ENCODE data around the gene PNPLA6. TPM values are rescaled to one million over a fixed set of nuclear protein-coding genes. Genes with fewer than 3 reads are reported as not detected.

The PNPLA6 gene
- total RNA-seq, 1 experiment from 2014 or later = 176 TPM

DNA sequence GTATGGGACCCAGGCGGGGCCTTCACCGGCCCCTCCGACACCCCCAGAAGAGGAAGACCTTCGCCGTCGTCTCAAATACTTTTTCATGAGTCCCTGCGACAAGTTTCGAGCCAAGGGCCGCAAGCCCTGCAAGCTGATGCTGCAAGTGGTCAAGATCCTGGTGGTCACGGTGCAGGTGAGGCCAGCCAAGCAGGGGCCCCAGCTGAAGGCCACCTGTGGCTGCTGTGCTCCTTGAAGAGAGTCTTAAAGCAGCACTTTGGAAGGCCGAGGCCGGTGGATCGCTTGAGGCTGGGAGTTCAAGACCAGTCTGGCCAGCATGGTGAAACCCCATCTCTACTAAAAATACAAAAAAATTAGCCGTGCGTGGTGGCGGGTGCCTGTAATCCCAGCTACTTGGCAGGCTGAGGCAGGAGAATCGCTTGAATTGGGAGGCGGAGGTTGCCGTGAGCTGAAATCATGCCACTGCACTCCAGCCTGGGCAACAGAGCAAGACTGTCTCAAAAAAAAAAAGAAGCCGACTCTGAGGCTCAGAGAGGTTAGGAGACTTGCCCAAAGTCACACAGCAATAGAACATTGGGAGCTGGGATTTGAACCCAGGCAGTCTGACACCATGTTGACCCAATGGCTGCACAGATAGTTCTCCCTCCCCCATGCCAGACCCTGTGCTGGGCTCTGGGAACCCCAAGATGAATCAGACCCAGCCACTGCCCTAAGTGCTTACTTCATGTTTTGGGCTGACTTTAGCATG lies 10.4 kb upstream of the PNPLA6 start:
- no peaks in the 10 kb centered on the region for H3K4me1 ChIP-seq (ENCODE audit: control insufficient read depth, insufficient read depth, low read length)
- H3K27me3 ChIP-seq (ENCODE audit: control insufficient read depth, insufficient read depth, low read length) = no peaks in the 10 kb centered on the region
- no peaks in the 10 kb centered on the region for H3K9me3 ChIP-seq (ENCODE audit: control insufficient read depth, insufficient read depth, low read depth, low read length)
- no TSS peak for BruUV-seq (replicated peaks)
- no peak for DNase-seq (ENCODE audit: low read depth, low spot score)
- no peaks in the 10 kb centered on the region; the same call in 1 of the 2 replicates for H3K36me3 ChIP-seq (ENCODE audit: control insufficient read depth, insufficient read depth, low read length)
- no peak for ATAC-seq
- TF ChIP-seq POLR2AphosphoS5 (IDR thresholded peaks at IDR 0.05; ENCODE audit: low read depth, low read length) (no peak), SIN3A (IDR thresholded peaks at IDR 0.05; ENCODE audit: borderline replicate concordance, insufficient read depth, low read depth, low read length) (no peak), REST (IDR thresholded peaks at IDR 0.05; ENCODE audit: insufficient read depth in 1 of 2, low read depth in 2 of 2, low read length in 1 of 2) (no peak), TCF7L2 (IDR thresholded peaks at IDR 0.05; ENCODE audit: low read depth, low read length) (no peak)
- TF ChIP-seq, protein P1, sequence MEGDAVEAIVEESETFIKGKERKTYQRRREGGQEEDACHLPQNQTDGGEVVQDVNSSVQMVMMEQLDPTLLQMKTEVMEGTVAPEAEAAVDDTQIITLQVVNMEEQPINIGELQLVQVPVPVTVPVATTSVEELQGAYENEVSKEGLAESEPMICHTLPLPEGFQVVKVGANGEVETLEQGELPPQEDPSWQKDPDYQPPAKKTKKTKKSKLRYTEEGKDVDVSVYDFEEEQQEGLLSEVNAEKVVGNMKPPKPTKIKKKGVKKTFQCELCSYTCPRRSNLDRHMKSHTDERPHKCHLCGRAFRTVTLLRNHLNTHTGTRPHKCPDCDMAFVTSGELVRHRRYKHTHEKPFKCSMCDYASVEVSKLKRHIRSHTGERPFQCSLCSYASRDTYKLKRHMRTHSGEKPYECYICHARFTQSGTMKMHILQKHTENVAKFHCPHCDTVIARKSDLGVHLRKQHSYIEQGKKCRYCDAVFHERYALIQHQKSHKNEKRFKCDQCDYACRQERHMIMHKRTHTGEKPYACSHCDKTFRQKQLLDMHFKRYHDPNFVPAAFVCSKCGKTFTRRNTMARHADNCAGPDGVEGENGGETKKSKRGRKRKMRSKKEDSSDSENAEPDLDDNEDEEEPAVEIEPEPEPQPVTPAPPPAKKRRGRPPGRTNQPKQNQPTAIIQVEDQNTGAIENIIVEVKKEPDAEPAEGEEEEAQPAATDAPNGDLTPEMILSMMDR (IDR thresholded peaks at IDR 0.05) = no peak
- in situ Hi-C loops (cut with HindIII; ENCODE audit: low pct_unique_long_range_greater_than_20kb, low sequenced_read_pairs) (no loop called here), intact Hi-C loops (cut with micrococcal nuclease; ENCODE audit: unreplicated experiment) (no loop called here)
- H3K4me3 ChIP-seq (ENCODE audit: low read depth in 2 of 2, low read length in 2 of 2) = no peak overlapping the region
- no peak overlapping the region for H3K27ac ChIP-seq (ENCODE audit: low read length)
- ChIA-PET POLR2A (no interaction called here), CTCF (no interaction called here)

- ATAC-seq = no peak
- intact Hi-C loops (cut with micrococcal nuclease; ENCODE audit: unreplicated experiment) = no loop called here
- H3K36me3 ChIP-seq (ENCODE audit: control insufficient read depth, insufficient read depth, low read length) = no peaks in the 10 kb centered on the region; the same call in 1 of the 2 replicates
Measured at GRCh38 chr19:7526059-7526929, 9.2 kb upstream of the PNPLA6 start.

More at GRCh38 chr19:7526059-7526929, 9.2 kb upstream of the PNPLA6 start:
- Histone ChIP-seq H3K27me3 (ENCODE audit: control insufficient read depth, insufficient read depth, low read length) (no peaks in the 10 kb centered on the region), H3K4me3 (ENCODE audit: low read depth in 2 of 2, low read length in 2 of 2) (no peak overlapping the region), H3K4me1 (ENCODE audit: control insufficient read depth, insufficient read depth, low read length) (no peaks in the 10 kb centered on the region), H3K27ac (ENCODE audit: low read length) (no peak overlapping the region), H3K9me3 (ENCODE audit: control insufficient read depth, insufficient read depth, low read depth, low read length) (no peaks in the 10 kb centered on the region)
- no peak for TF ChIP-seq SIN3A (IDR thresholded peaks at IDR 0.05; ENCODE audit: borderline replicate concordance, insufficient read depth, low read depth, low read length)
- no peak for TF ChIP-seq TCF7L2 (IDR thresholded peaks at IDR 0.05; ENCODE audit: low read depth, low read length)
- TF ChIP-seq REST (IDR thresholded peaks at IDR 0.05; ENCODE audit: insufficient read depth in 1 of 2, low read depth in 2 of 2, low read length in 1 of 2) = no peak
- TF ChIP-seq POLR2AphosphoS5 (IDR thresholded peaks at IDR 0.05; ENCODE audit: low read depth, low read length) = no peak
- TF ChIP-seq, protein P1 (IDR thresholded peaks at IDR 0.05) = no peak
- in situ Hi-C loops (cut with HindIII; ENCODE audit: low pct_unique_long_range_greater_than_20kb, low sequenced_read_pairs) = no loop called here
- BruUV-seq (replicated peaks) = no TSS peak
- DNase-seq (ENCODE audit: low read depth, low spot score) = no peak
- CTCF ChIA-PET = no interaction called here
- POLR2A ChIA-PET = no interaction called here

Data from Panc1 (cell line).